Measurements from ENCODE around the gene CLEC3B. TPM values are rescaled to one million over a fixed set of nuclear protein-coding genes. Genes with fewer than 3 reads are reported as not detected.
"Not testable (repeated sequence)": the region's sequence is repeated elsewhere in the genome, so short reads cannot be mapped to it uniquely, and the experiment has no call there.

Gene CLEC3B
- total RNA-seq, 1 experiment from 2014 or later = not detected

- ChIA-PET CTCF (no interaction called here), POLR2A (no interaction called here)
Observed at GRCh38 chr3:45049807-45050206, 23.7 kb downstream of the CLEC3B start.

GRCh38 chr3:45051685-45052084, 25.6 kb downstream of the CLEC3B start:
- intact Hi-C loops (cut with micrococcal nuclease; ENCODE audit: unreplicated experiment) (no loop called here), in situ Hi-C loops (cut with HindIII; ENCODE audit: low pct_unique_long_range_greater_than_20kb, low sequenced_read_pairs) (no loop called here)
- no peak for TF ChIP-seq TCF7L2 (IDR thresholded peaks at IDR 0.05; ENCODE audit: low read depth, low read length)
- TF ChIP-seq SIN3A (IDR thresholded peaks at IDR 0.05; ENCODE audit: borderline replicate concordance, insufficient read depth, low read depth, low read length) = no peak
- H3K27me3 ChIP-seq (ENCODE audit: control insufficient read depth, insufficient read depth, low read length) = no peaks in the 10 kb centered on the region
- H3K4me3 ChIP-seq (ENCODE audit: low read depth in 2 of 2, low read length in 2 of 2) = no peak overlapping the region
- H3K4me1 ChIP-seq (ENCODE audit: control insufficient read depth, insufficient read depth, low read length) = no peaks in the 10 kb centered on the region
- ChIA-PET POLR2A (no interaction called here), CTCF (no interaction called here)
- no TSS peak for BruUV-seq (replicated peaks)
- H3K36me3 ChIP-seq (ENCODE audit: control insufficient read depth, insufficient read depth, low read length) = no peaks in the 10 kb centered on the region
- ATAC-seq (no peak), DNase-seq (ENCODE audit: low read depth, low spot score) (no peak)
- no peaks in the 10 kb centered on the region for H3K9me3 ChIP-seq (ENCODE audit: control insufficient read depth, insufficient read depth, low read depth, low read length)
- H3K27ac ChIP-seq (ENCODE audit: low read length) = no peak overlapping the region

More at GRCh38 chr3:45049807-45050206, 23.7 kb downstream of the CLEC3B start:
- Histone ChIP-seq H3K27ac (ENCODE audit: low read length) (no peak overlapping the region), H3K27me3 (ENCODE audit: control insufficient read depth, insufficient read depth, low read length) (no peaks in the 10 kb centered on the region), H3K4me1 (ENCODE audit: control insufficient read depth, insufficient read depth, low read length) (no peaks in the 10 kb centered on the region), H3K9me3 (ENCODE audit: control insufficient read depth, insufficient read depth, low read depth, low read length) (no peaks in the 10 kb centered on the region), H3K4me3 (ENCODE audit: low read depth in 2 of 2, low read length in 2 of 2) (no peak overlapping the region), H3K36me3 (ENCODE audit: control insufficient read depth, insufficient read depth, low read length) (no peaks in the 10 kb centered on the region)
- ATAC-seq (no peak), DNase-seq (ENCODE audit: low read depth, low spot score) (no peak)
- intact Hi-C loops (cut with micrococcal nuclease; ENCODE audit: unreplicated experiment) = no loop called here
- in situ Hi-C loops (cut with HindIII; ENCODE audit: low pct_unique_long_range_greater_than_20kb, low sequenced_read_pairs) = no loop called here
- no peak for TF ChIP-seq REST (IDR thresholded peaks at IDR 0.05; ENCODE audit: insufficient read depth in 1 of 2, low read depth in 2 of 2, low read length in 1 of 2)
- TF ChIP-seq SIN3A (IDR thresholded peaks at IDR 0.05; ENCODE audit: borderline replicate concordance, insufficient read depth, low read depth, low read length) = no peak
- BruUV-seq (replicated peaks) = no TSS peak

GRCh38 chr3:45053805-45054195, 27.7 kb downstream of the CLEC3B start:
- CTCF ChIA-PET; BruUV-seq (replicated peaks); H3K9me3 ChIP-seq (ENCODE audit: control insufficient read depth, insufficient read depth, low read depth, low read length); ATAC-seq; H3K36me3 ChIP-seq (ENCODE audit: control insufficient read depth, insufficient read depth, low read length); H3K4me1 ChIP-seq (ENCODE audit: control insufficient read depth, insufficient read depth, low read length); DNase-seq (ENCODE audit: low read depth, low spot score); H3K27me3 ChIP-seq (ENCODE audit: control insufficient read depth, insufficient read depth, low read length); intact Hi-C loops (cut with micrococcal nuclease; ENCODE audit: unreplicated experiment); H3K4me3 ChIP-seq (ENCODE audit: low read depth in 2 of 2, low read length in 2 of 2); H3K27ac ChIP-seq (ENCODE audit: low read length); in situ Hi-C loops (cut with HindIII; ENCODE audit: low pct_unique_long_range_greater_than_20kb, low sequenced_read_pairs): not testable (repeated sequence)
- POLR2A ChIA-PET = interaction anchor here (0.5 kb wide), 1 partner anchor 16 kb away, joined by 4 read pairs; no protein-coding TSS in a partner anchor

GRCh38 chr3:45054196-45054857, 28.2 kb downstream of the CLEC3B start:
- no peaks in the 10 kb centered on the region for H3K36me3 ChIP-seq (ENCODE audit: control insufficient read depth, insufficient read depth, low read length)
- TF ChIP-seq TCF7L2 (IDR thresholded peaks at IDR 0.05; ENCODE audit: low read depth, low read length) = no peak
- TF ChIP-seq POLR2AphosphoS5 (IDR thresholded peaks at IDR 0.05; ENCODE audit: low read depth, low read length) = no peak
- TF ChIP-seq SIN3A (IDR thresholded peaks at IDR 0.05; ENCODE audit: borderline replicate concordance, insufficient read depth, low read depth, low read length) = no peak
- TF ChIP-seq CTCF (IDR thresholded peaks at IDR 0.05) = no peak
- no peak for TF ChIP-seq REST (IDR thresholded peaks at IDR 0.05; ENCODE audit: insufficient read depth in 1 of 2, low read depth in 2 of 2, low read length in 1 of 2)
- POLR2A ChIA-PET = no interaction called here
- no peaks in the 10 kb centered on the region for H3K27me3 ChIP-seq (ENCODE audit: control insufficient read depth, insufficient read depth, low read length)
- no TSS peak for BruUV-seq (replicated peaks)
- CTCF ChIA-PET = no interaction called here
- ATAC-seq = no peak
- in situ Hi-C loops (cut with HindIII; ENCODE audit: low pct_unique_long_range_greater_than_20kb, low sequenced_read_pairs) (no loop called here), intact Hi-C loops (cut with micrococcal nuclease; ENCODE audit: unreplicated experiment) (no loop called here)
- no peak for DNase-seq (ENCODE audit: low read depth, low spot score)
- no peaks in the 10 kb centered on the region for H3K4me1 ChIP-seq (ENCODE audit: control insufficient read depth, insufficient read depth, low read length)
- H3K27ac ChIP-seq (ENCODE audit: low read length) = no peak overlapping the region
- H3K9me3 ChIP-seq (ENCODE audit: control insufficient read depth, insufficient read depth, low read depth, low read length) = no peaks in the 10 kb centered on the region
- no peak overlapping the region for H3K4me3 ChIP-seq (ENCODE audit: low read depth in 2 of 2, low read length in 2 of 2)

Data from Panc1 (cell line).